ENCODE results near the gene CMIP.
"Not testable (repeated sequence)": the region's sequence is repeated elsewhere in the genome, so short reads cannot be mapped to it uniquely, and the experiment has no call there.

Gene CMIP

GRCh38 chr16:81731649-81732048, 287.0 kb downstream of the CMIP start:
- Mint-ChIP-seq H3K4me3 (no peak overlapping the region), H3K36me3 (ENCODE audit: low read depth) (no peaks in the 10 kb centered on the region), H3K27ac (no peak overlapping the region), H3K27me3 (ENCODE audit: low read depth) (peaks cover 7% of the 10 kb centered on the region), H3K4me1 (ENCODE audit: low read depth) (peaks cover 13% of the 10 kb centered on the region), H3K9me3 (no peaks in the 10 kb centered on the region)
- DNase-seq (ENCODE audit: low spot score) = no peak

GRCh38 chr16:81732699-81733098, 288.1 kb downstream of the CMIP start:
- no peak for DNase-seq (ENCODE audit: low spot score)
- Mint-ChIP-seq H3K4me3 (no peak overlapping the region), H3K4me1 (ENCODE audit: low read depth) (peaks cover 13% of the 10 kb centered on the region), H3K9me3 (no peaks in the 10 kb centered on the region), H3K27ac (no peak overlapping the region), H3K27me3 (ENCODE audit: low read depth) (peaks cover 5% of the 10 kb centered on the region), H3K36me3 (ENCODE audit: low read depth) (no peaks in the 10 kb centered on the region)

GRCh38 chr16:81733295-81733694, 288.7 kb downstream of the CMIP start:
- H3K4me3 Mint-ChIP-seq = no peak overlapping the region

GRCh38 chr16:81734632-81735434, 290.2 kb downstream of the CMIP start:
- H3K27me3 Mint-ChIP-seq (ENCODE audit: low read depth) = peaks cover 2% of the 10 kb centered on the region
- no peak overlapping the region for H3K4me3 Mint-ChIP-seq
- no peaks in the 10 kb centered on the region for H3K36me3 Mint-ChIP-seq (ENCODE audit: low read depth)
- no peaks in the 10 kb centered on the region for H3K9me3 Mint-ChIP-seq
- peaks cover 10% of the 10 kb centered on the region for H3K4me1 Mint-ChIP-seq (ENCODE audit: low read depth)
- no peak for DNase-seq (ENCODE audit: low spot score)
- no peak overlapping the region for H3K27ac Mint-ChIP-seq

More at GRCh38 chr16:81733295-81733694, 288.7 kb downstream of the CMIP start:
- Mint-ChIP-seq H3K4me1 (ENCODE audit: low read depth) (peaks cover 16% of the 10 kb centered on the region), H3K9me3 (no peaks in the 10 kb centered on the region), H3K27ac (no peak overlapping the region), H3K27me3 (ENCODE audit: low read depth) (peaks cover 5% of the 10 kb centered on the region), H3K36me3 (ENCODE audit: low read depth) (no peaks in the 10 kb centered on the region)
- DNase-seq (ENCODE audit: low spot score) = no peak

- DNase-seq (ENCODE audit: low spot score) = peak; percentile 76
- Mint-ChIP-seq H3K4me3 (peak overlapping the region; percentile 73), H3K36me3 (ENCODE audit: low read depth) (no peaks in the 10 kb centered on the region), H3K4me1 (ENCODE audit: low read depth) (peaks cover 6% of the 10 kb centered on the region), H3K9me3 (no peaks in the 10 kb centered on the region), H3K27ac (no peak overlapping the region), H3K27me3 (ENCODE audit: low read depth) (peaks cover 2% of the 10 kb centered on the region)
These were observed 293.4 kb downstream of the CMIP start for GRCh38 chr16:81737885-81738536.

GRCh38 chr16:81738783-81739496, 294.3 kb downstream of the CMIP start:
- Mint-ChIP-seq H3K9me3 (no peaks in the 10 kb centered on the region), H3K36me3 (ENCODE audit: low read depth) (no peaks in the 10 kb centered on the region), H3K27me3 (ENCODE audit: low read depth) (peaks cover 2% of the 10 kb centered on the region), H3K4me1 (ENCODE audit: low read depth) (peaks cover 6% of the 10 kb centered on the region), H3K4me3 (no peak overlapping the region), H3K27ac (no peak overlapping the region)
- DNase-seq (ENCODE audit: low spot score) = no peak

- Mint-ChIP-seq H3K4me3 (no peak overlapping the region), H3K27ac (no peak overlapping the region), H3K36me3 (ENCODE audit: low read depth) (no peaks in the 10 kb centered on the region), H3K27me3 (ENCODE audit: low read depth) (peaks cover 3% of the 10 kb centered on the region), H3K4me1 (ENCODE audit: low read depth) (peaks cover 6% of the 10 kb centered on the region), H3K9me3 (no peaks in the 10 kb centered on the region)
- DNase-seq (ENCODE audit: low spot score) = no peak
These were observed 294.9 kb downstream of the CMIP start for GRCh38 chr16:81739503-81739902.

GRCh38 chr16:81740169-81740568, 295.6 kb downstream of the CMIP start:
- no peak for DNase-seq (ENCODE audit: low spot score)
- H3K27ac Mint-ChIP-seq = no peak overlapping the region
- H3K27me3 Mint-ChIP-seq (ENCODE audit: low read depth) = peaks cover 5% of the 10 kb centered on the region
- no peaks in the 10 kb centered on the region for H3K36me3 Mint-ChIP-seq (ENCODE audit: low read depth)
- no peak overlapping the region for H3K4me3 Mint-ChIP-seq
- no peaks in the 10 kb centered on the region for H3K9me3 Mint-ChIP-seq
- H3K4me1 Mint-ChIP-seq (ENCODE audit: low read depth) = peaks cover 6% of the 10 kb centered on the region

GRCh38 chr16:81741430-81741770, 296.8 kb downstream of the CMIP start:
- not testable (repeated sequence) for H3K27ac Mint-ChIP-seq; H3K27me3 Mint-ChIP-seq (ENCODE audit: low read depth); DNase-seq (ENCODE audit: low spot score); H3K36me3 Mint-ChIP-seq (ENCODE audit: low read depth); H3K9me3 Mint-ChIP-seq; H3K4me3 Mint-ChIP-seq
- peaks cover 15% of the 10 kb centered on the region for H3K4me1 Mint-ChIP-seq (ENCODE audit: low read depth)

GRCh38 chr16:81744385-81744784, 299.8 kb downstream of the CMIP start:
- H3K27ac Mint-ChIP-seq = no peak overlapping the region

GRCh38 chr16:81744911-81745310, 300.3 kb downstream of the CMIP start:
- no peak for DNase-seq (ENCODE audit: low spot score)
- Mint-ChIP-seq H3K4me3 (no peak overlapping the region), H3K27ac (no peak overlapping the region), H3K36me3 (ENCODE audit: low read depth) (no peaks in the 10 kb centered on the region), H3K9me3 (no peaks in the 10 kb centered on the region), H3K27me3 (ENCODE audit: low read depth) (peaks cover 6% of the 10 kb centered on the region), H3K4me1 (ENCODE audit: low read depth) (peaks cover 20% of the 10 kb centered on the region)

More at GRCh38 chr16:81744385-81744784, 299.8 kb downstream of the CMIP start:
- no peaks in the 10 kb centered on the region for H3K9me3 Mint-ChIP-seq
- no peak overlapping the region for H3K4me3 Mint-ChIP-seq
- H3K36me3 Mint-ChIP-seq (ENCODE audit: low read depth) = no peaks in the 10 kb centered on the region
- peaks cover 6% of the 10 kb centered on the region for H3K27me3 Mint-ChIP-seq (ENCODE audit: low read depth)
- no peak for DNase-seq (ENCODE audit: low spot score)
- H3K4me1 Mint-ChIP-seq (ENCODE audit: low read depth) = peaks cover 20% of the 10 kb centered on the region

GRCh38 chr16:81745704-81746558, 301.3 kb downstream of the CMIP start:
- H3K27me3 Mint-ChIP-seq (ENCODE audit: low read depth) = peaks cover 6% of the 10 kb centered on the region
- peak overlapping the region; percentile 65 for H3K4me3 Mint-ChIP-seq
- DNase-seq (ENCODE audit: low spot score) = peak; percentile 65
- no peaks in the 10 kb centered on the region for H3K9me3 Mint-ChIP-seq
- H3K27ac Mint-ChIP-seq = peak overlapping the region; percentile 74
- H3K36me3 Mint-ChIP-seq (ENCODE audit: low read depth) = no peaks in the 10 kb centered on the region
- peaks cover 18% of the 10 kb centered on the region for H3K4me1 Mint-ChIP-seq (ENCODE audit: low read depth)

GRCh38 chr16:81746566-81746965, 302.0 kb downstream of the CMIP start:
- H3K27ac Mint-ChIP-seq = no peak overlapping the region
- no peaks in the 10 kb centered on the region for H3K9me3 Mint-ChIP-seq
- peaks cover 6% of the 10 kb centered on the region for H3K27me3 Mint-ChIP-seq (ENCODE audit: low read depth)
- DNase-seq (ENCODE audit: low spot score) = no peak
- peaks cover 17% of the 10 kb centered on the region for H3K4me1 Mint-ChIP-seq (ENCODE audit: low read depth)
- H3K36me3 Mint-ChIP-seq (ENCODE audit: low read depth) = no peaks in the 10 kb centered on the region
- H3K4me3 Mint-ChIP-seq = peak overlapping the region; percentile 65

Measured in T-helper 2 cell treated with Interferon-gamma antibody and Interleukin-4, amounts not matched to agents 5 μg/mL and 100 μg/mL, for 36 hours (primary cell).